GM19193 (cell line): Measurements from ENCODE around the gene SERPINB6.
A peak's percentile ranks its signal among the peaks of the same experiment; 100 is the strongest.

Experiments
- POLR2A ChIP-seq: IDR thresholded peaks from 4 replicates; pipeline ENCODE4 v1.6.1; 2011; ENCODE audit not compliant: insufficient read depth, insufficient read length; ENCODE audit errors: extremely low read depth

Gene SERPINB6

DNA sequence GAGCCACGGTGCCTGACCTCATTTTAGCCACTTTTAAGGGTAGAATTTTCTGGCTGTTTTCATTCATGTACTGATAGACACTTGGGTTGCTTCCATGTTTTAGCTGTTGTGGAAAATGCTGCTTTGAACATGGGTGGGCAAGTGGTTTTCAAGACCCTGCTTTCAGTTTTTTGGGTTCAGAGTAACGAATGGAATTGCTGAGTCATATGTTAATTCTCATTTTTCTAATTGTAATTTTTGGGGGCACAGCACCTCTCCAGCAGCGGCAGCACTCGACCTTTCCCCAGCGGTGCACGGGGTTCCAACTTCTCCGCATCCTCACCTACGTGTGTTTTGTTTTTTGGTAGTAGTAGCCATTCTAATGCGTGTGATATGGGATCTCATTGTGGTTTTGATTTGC lies 33.7 kb upstream of the SERPINB6 start:
- no peak for TF ChIP-seq POLR2A

DNA sequence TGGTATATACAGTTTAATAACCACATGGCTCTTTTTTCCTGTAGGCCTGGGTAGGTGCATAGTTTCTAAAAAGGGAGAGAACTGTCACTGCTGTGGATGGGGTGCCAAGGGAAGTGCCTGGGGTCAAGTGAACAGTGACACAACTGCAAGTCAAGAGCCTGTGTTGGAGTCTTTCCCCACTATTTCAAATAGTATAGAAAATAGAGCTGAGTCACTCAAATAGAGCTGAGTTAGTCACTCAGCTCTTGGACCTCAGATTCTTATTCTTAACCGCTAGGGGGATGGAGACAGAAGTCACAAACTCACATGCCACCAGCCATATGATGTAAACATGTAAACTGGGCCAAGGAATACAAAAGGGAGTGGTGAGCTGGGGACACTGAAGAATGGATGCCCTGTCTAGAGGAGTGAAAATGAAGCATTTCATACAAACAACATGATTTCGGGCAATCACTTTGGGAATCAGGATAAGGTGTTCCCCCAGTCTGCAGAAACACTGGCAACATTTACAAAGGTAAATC lies 30.5 kb upstream of the SERPINB6 start:
- no peak for TF ChIP-seq POLR2A

DNA sequence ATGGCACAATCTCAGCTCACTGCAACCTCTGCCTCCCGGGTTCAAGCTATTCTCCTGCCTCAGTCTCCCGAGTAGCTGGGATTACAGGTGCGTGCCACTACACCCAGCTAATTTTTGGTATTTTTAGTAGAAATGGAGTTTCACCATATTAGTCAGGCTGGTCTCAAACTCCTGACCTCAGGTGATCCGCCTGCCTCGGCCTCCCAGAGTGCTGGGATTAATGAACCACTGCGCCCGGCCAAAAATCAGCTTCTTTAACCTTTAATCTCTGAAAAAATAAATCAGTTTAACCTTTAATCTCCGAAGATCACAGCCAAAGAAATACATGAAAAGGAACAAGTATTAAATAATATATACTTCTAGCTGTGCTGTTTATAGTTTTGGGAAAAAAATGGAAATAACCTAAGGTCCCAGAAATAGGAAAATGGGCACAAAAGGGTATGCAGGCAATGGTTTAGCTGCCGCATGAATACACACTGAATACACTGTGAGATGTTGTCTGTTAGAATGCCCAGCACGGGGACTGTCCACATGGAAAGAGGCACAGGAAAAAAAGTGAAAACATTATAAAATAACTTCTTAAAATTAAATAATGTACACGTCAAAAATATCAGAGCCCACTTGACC lies 29.9 kb upstream of the SERPINB6 start:
- TF ChIP-seq POLR2A, result no peak

- peak; percentile 83 for TF ChIP-seq POLR2A
Measured at GRCh38 chr6:2999618-3000557, 28.5 kb upstream of the SERPINB6 start, which contains the start of gene NQO2. Gene NQO2 (plus strand): TSS chr6:2999894. CDS start chr6:3006553, 6,659 bp downstream.

- no peak for TF ChIP-seq POLR2A
Measured at GRCh38 chr6:2998998-2999617, 27.7 kb upstream of the SERPINB6 start.

GRCh38 chr6:2993755-2994317 lies 22.5 kb upstream of the SERPINB6 start:
- TF ChIP-seq POLR2A, result no peak

DNA sequence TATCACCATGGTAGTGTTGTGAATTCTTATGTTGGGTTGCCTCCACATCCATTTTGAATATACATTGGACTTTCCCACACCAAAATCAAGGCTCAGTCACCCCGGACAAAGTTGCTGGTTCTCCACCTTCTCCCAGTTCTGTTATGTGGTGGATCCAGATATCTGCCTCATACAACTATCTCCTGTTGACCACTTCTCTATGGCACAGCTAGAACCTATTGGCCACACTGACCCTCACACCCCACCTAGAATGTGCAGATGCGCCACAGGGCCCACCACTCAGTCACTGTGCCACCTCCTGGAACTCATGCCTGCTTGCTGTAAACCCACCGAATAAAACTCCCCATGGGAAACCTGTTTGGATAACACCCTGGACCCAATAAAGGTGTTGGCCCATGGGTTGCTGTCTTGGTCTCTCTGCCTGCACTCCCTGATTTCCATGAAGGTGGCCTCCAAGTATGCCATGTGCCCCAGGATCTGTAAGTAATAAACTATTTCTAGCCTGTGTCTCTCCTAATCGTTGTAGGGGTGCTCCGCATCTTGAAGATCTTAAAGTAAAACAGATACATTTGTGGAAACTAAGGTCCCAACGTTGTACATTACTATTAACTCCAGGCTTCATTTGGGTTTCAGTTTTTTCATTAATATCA lies 21.1 kb upstream of the SERPINB6 start:
- no peak for TF ChIP-seq POLR2A

DNA sequence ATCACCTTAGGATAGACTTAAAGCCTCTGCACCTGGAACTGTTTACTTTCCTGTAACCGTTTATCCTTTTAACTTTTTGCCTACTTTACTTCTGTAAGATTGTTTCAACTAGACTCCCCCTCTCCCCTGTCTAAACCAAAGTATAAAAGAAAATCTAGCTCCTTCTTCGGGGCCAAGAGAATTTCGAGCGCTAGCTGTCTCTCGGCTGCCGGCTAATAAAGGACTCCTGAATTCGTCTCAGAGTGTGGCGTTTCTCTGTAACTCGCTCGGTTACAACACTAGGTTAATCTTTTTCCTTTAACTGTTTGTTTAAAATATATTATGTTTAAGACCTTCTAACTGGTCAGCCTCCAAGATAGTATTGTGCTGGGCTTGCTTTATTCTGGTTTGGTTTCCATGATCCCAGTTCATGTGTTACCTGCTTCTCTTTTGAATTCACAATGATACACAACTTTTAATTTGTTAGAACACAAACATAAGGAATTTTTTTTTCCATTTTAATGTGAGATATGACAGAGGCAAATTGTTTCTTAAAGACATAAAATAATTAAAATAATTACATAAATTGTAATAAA lies 19.7 kb upstream of the SERPINB6 start:
- no peak for TF ChIP-seq POLR2A

DNA sequence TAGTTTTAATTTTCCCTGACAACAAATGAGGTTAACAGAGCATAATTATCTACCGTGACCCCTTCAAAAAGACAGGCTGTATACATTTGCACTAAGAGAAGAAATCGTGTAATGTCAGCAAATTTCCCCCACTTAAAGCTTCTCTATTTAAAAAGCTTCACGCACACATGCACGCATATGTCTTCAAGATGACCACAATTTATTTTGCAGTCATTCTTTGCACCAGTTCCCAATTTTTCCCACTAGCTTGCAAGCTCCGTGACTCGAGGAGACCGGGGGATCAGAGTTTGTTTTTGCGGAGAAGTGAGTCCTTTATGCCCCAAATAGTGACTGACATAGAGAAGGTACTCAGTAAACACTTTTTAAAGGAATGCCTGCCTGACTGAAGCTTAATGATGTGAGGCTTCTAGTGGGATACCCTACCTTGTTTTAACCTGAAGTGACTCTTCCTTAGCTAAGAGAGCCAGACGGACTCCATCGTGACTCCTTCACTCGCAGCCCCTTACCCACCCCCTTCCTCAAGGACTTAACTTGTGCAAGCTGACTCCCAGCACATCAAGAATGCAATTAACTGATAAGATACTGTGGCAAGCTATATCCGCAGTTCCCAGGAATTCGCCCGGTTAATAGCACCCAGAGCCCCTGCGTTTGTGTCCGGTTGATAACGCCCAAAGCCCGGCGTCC lies 19.0 kb upstream of the SERPINB6 start:
- TF ChIP-seq POLR2A, result no peak

DNA sequence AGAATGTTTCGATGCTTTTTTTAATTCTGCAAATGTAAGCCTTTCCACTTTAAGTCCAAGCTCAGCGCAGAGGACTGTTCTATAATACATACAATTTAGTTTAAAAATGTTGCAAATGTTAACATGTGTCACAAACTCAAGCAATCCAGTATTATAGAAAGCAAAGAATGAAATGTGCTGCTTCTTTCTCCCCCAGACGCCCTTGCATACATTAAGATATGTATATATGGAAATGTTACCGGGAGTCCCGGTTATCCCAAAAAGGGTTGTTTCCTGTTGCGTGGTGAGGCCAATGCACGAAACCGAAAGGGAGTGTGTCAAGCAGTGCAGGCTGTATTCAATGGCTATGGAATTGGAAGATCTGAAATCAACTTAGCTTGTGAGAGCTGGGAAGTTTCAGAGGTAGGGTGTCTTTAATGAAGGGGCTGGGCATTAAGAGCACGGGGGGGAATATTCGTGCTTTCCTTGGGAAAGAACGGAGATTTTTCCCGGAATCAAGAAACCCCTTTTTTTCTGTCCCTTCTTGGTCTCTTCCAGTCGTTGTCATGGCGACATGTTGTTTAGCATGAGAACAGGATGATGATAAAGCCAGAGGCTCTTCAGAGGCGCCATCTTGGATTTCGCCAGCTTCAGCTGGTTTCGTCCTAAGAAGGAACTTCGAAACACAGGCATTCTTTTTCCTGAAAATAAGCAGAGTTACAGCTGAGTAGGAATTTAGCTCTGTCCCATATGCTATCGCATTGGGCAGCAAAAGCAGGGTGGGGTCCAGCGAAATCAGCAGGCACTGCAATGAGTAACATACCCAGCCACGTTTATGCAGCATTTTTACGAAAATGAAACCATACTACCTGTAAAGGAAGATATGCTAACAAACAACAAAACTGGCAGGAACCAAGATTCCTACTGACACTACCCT lies 18.2 kb upstream of the SERPINB6 start:
- peak; percentile 68 for TF ChIP-seq POLR2A

DNA sequence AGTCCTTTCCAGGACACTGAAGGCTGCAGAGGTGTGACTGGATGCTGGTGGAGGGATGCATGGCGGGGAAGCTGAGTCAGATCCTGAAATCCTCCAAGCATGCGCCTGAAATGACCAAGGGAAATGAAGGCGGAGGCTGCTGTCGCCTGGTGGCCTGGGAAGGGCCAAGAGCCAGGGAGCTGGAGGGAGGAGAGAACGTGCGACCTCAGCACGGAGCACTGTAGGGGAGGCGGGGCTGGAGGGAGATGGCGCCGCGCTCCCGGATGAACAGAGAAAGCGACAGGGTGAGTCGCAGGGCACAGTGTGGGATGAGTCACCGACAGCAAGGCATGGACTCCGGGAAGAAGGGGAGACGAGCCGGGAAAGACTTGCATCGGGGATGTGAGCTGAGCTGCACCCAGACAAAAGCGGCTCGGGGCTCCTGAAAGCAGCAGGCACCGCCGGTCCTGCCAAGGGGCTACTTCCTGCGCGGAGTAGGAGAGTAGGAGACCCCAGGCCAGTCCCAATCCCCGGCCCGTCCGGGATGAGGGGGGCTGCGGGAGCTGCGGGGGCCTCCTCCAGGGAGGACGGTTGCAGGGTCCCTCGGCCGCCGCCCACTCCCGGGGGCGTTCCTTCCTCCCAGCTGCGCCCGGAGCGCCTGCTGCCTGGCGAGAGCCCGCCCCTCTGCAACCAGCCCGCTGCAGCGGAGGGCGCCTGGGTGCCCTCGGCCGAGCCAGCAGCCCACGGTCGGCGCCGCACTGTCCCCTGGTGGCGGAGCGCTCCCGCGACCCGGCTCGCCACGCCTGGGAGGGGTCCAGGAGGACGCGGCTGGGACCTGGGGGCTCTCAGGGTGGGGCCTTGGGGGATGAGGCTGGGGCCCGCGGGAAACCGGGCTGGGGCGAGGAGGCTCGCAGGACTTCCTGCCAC lies 17.3 kb upstream of the SERPINB6 start:
- TF ChIP-seq POLR2A, result peak; percentile 47

DNA sequence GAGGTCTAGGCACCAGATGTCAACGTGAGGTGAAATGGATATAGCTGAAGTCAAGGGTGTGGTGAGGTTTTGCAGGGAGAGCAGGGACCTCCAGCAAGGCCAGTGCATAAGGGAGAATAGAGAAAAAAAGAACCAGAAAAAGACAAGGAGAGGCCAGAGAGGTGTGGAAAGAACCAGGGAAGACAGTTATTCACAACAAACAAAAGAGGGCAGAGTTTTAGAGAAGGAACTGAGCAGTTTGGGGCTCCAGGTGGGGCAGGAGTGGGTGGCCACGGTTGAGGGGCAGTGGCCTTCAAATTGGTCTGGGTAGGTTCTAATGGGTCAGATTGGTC lies 16.7 kb upstream of the SERPINB6 start:
- TF ChIP-seq POLR2A, result no peak
